ENCODE results near the gene DUOXA1. TPM values are rescaled to one million over a fixed set of nuclear protein-coding genes. Genes with fewer than 3 reads are reported as not detected.

DUOXA1 gene
- total and polyA plus RNA-seq, 9 of the 15 experiments (the other 6 are each of a cell fraction or from before 2014, with no cell fraction given) = 0.17 to 0.74 (median 0.24) TPM; not detected in 6

GRCh38 chr15:45093622-45094357 is 35.9 kb downstream of the DUOXA1 start (continued):
- TF ChIP-seq TSHZ1 (CRISPR knock-in tag; IDR thresholded peaks at IDR 0.05) = no peak
- TF ChIP-seq ZNF384 (IDR thresholded peaks at IDR 0.05; ENCODE audit: low read depth, low read length) = no peak
- no peak for TF ChIP-seq ZFP30 (CRISPR knock-in tag; IDR thresholded peaks at IDR 0.05; ENCODE audit: borderline replicate concordance)
- no peak for TF ChIP-seq ZNF133 (CRISPR knock-in tag; IDR thresholded peaks at IDR 0.05)

GRCh38 chr15:45093013-45093412 is 36.7 kb downstream of the DUOXA1 start:
- no peak overlapping the region for H3K27ac ChIP-seq (ENCODE audit: extremely low read depth, low read depth, low read length)
- BruUV-seq (replicated peaks) = no TSS peak
- ATAC-seq (no peak), FAIRE-seq (no peak), DNase-seq (ENCODE audit: extremely low read depth in 1 of 4, low spot score in 3 of 4) (no peak)
- H3K9me1 ChIP-seq (ENCODE audit: control insufficient read depth, insufficient read depth, low read length) = no peaks in the 10 kb centered on the region
- no peak overlapping the region for H3K4me2 ChIP-seq (ENCODE audit: insufficient read depth, low read length)
- TF ChIP-seq CEBPB (tag; IDR thresholded peaks at IDR 0.05) = peak; percentile 52
- TF ChIP-seq FUS (optimal IDR thresholded peaks at IDR 0.05; ENCODE audit: low read depth, low read length) = no peak
- H3K27me3 ChIP-seq (ENCODE audit: control insufficient read depth in 2 of 2, insufficient read depth in 2 of 2, low read length in 2 of 2) = no peaks in the 10 kb centered on the region
- whole genome bisulfite sequencing (ENCODE audit: insufficient coverage, low coverage, missing lambda C conversion rate) = 46% methylated on average over 4 of the region's 4 CpGs
- H3K79me2 ChIP-seq (ENCODE audit: control insufficient read depth, insufficient read depth, low read length) = no peaks in the 10 kb centered on the region
- ChIA-PET POLR2A (no interaction called here), CTCF (ENCODE audit: low intra/inter-chr PET ratio) (no interaction called here)
- no peak overlapping the region for H3K4me3 ChIP-seq
- no peak overlapping the region for H3K9ac ChIP-seq (ENCODE audit: insufficient read depth in 1 of 2, low read depth in 2 of 2, low read length in 2 of 2)
- no peaks in the 10 kb centered on the region for H3K36me3 ChIP-seq (ENCODE audit: control insufficient read depth, insufficient read depth, low read length)
- H3K9me3 ChIP-seq (replicated peaks; ENCODE audit: control insufficient read depth, insufficient read depth, low read depth, low read length) = no peaks in the 10 kb centered on the region
- intact Hi-C loops (cut with micrococcal nuclease) = no loop called here
- no peaks in the 10 kb centered on the region for H4K20me1 ChIP-seq (replicated peaks; ENCODE audit: control insufficient read depth, insufficient read depth, low read length)
- H2AFZ ChIP-seq (ENCODE audit: low read depth, low read length) = no peak overlapping the region
- H3K4me1 ChIP-seq (replicated peaks in 1 of 2; ENCODE audit: control insufficient read depth in 2 of 2, insufficient read depth in 2 of 2, low read length in 2 of 2) = peaks cover 18 to 29% of the 10 kb centered on the region in 2 experiments
- in situ Hi-C loops (cut with MboI) = no loop called here
